ENCODE data around the gene AK2.
A peak's percentile ranks its signal among the peaks of the same experiment; 100 is the strongest.

The AK2 gene

GRCh38 chr1:32971576-32971975, 65.1 kb downstream of the AK2 start:
- no peaks in the 10 kb centered on the region for H3K36me3 ChIP-seq (ENCODE audit: control insufficient read depth in 2 of 2, insufficient read depth in 1 of 2, low read length in 2 of 2)
- H3K27ac ChIP-seq (ENCODE audit: extremely low read depth, low read depth, low read length), result no peak overlapping the region
- no peaks in the 10 kb centered on the region for H3K9me3 ChIP-seq (ENCODE audit: control insufficient read depth, insufficient read depth, low read depth, low read length)
- POLR2A ChIA-PET, result no interaction called here
- CTCF ChIA-PET, result no interaction called here
- H3K4me3 ChIP-seq (ENCODE audit: low read depth, low read length), result no peak overlapping the region
- no peaks in the 10 kb centered on the region for H3K4me1 ChIP-seq (ENCODE audit: control insufficient read depth, insufficient read depth, low read length)
- 0 out of 2 replicates have a peak, but pooled peaks have one; percentile 5 for TF ChIP-seq ZBTB17 (tag by site-specific recombination; IDR thresholded peaks at IDR 0.05)
- no peak for TF ChIP-seq REPIN1 (tag by site-specific recombination; IDR thresholded peaks at IDR 0.05; ENCODE audit: low read depth)
- no peak for TF ChIP-seq ZNF580 (tag by site-specific recombination; IDR thresholded peaks at IDR 0.05)

GRCh38 chr1:32971156-32971555, 65.5 kb downstream of the AK2 start:
- H3K9me3 ChIP-seq (ENCODE audit: control insufficient read depth, insufficient read depth, low read depth, low read length), result no peaks in the 10 kb centered on the region
- no peaks in the 10 kb centered on the region for H3K36me3 ChIP-seq (ENCODE audit: control insufficient read depth in 2 of 2, insufficient read depth in 1 of 2, low read length in 2 of 2)
- no peak overlapping the region for H3K4me3 ChIP-seq (ENCODE audit: low read depth, low read length)
- no peak overlapping the region for H3K27ac ChIP-seq (ENCODE audit: extremely low read depth, low read depth, low read length)
- no peaks in the 10 kb centered on the region for H3K4me1 ChIP-seq (ENCODE audit: control insufficient read depth, insufficient read depth, low read length)
- ChIA-PET POLR2A (no interaction called here), CTCF (no interaction called here)
- TF ChIP-seq HIC1 (tag by site-specific recombination; IDR thresholded peaks at IDR 0.05) (no peak), ZBTB17 (tag by site-specific recombination; IDR thresholded peaks at IDR 0.05) (peak; percentile 52; the same call in 1 of the 2 replicates)

- Histone ChIP-seq H3K4me1 (ENCODE audit: control insufficient read depth, insufficient read depth, low read length) (no peaks in the 10 kb centered on the region), H3K36me3 (ENCODE audit: control insufficient read depth in 2 of 2, insufficient read depth in 1 of 2, low read length in 2 of 2) (no peaks in the 10 kb centered on the region), H3K27ac (ENCODE audit: extremely low read depth, low read depth, low read length) (no peak overlapping the region), H3K4me3 (ENCODE audit: low read depth, low read length) (no peak overlapping the region), H3K9me3 (ENCODE audit: control insufficient read depth, insufficient read depth, low read depth, low read length) (no peaks in the 10 kb centered on the region)
- TF ChIP-seq SP2 (tag by site-specific recombination; IDR thresholded peaks at IDR 0.05), result peak; percentile 38; the same call in 1 of the 2 replicates
- TF ChIP-seq KLF7 (tag by site-specific recombination; IDR thresholded peaks at IDR 0.05; ENCODE audit: borderline replicate concordance), result no peak
- 0 out of 2 replicates have a peak, but pooled peaks have one; percentile 24 for TF ChIP-seq ZNF366 (tag by site-specific recombination; conservative IDR thresholded peaks at IDR 0.05)
- POLR2A ChIA-PET, result interaction anchor here (0.7 to 1.0 kb wide), 2 partner anchors 23 to 37 kb away, joined by 3 to 4 read pairs; no protein-coding TSS in a partner anchor
- CTCF ChIA-PET, result interaction anchor here (0.6 to 1.1 kb wide), 3 partner anchors 11 to 1570 kb away, joined by 3 to 4 read pairs (median 3); no protein-coding TSS in a partner anchor
Measured at GRCh38 chr1:32969566-32969965, 67.1 kb downstream of the AK2 start.

- H3K4me3 ChIP-seq (ENCODE audit: low read depth, low read length), result no peak overlapping the region
- no peak overlapping the region for H3K27ac ChIP-seq (ENCODE audit: extremely low read depth, low read depth, low read length)
- ChIA-PET POLR2A (interaction anchor here (0.7 kb wide), 1 partner anchor 34 kb away, joined by 7 read pairs; no protein-coding TSS in a partner anchor), CTCF (interaction anchor here (0.6 kb wide), 1 partner anchor 49 kb away, joined by 3 read pairs; no protein-coding TSS in a partner anchor)
- no peaks in the 10 kb centered on the region for H3K9me3 ChIP-seq (ENCODE audit: control insufficient read depth, insufficient read depth, low read depth, low read length)
- H3K36me3 ChIP-seq (ENCODE audit: control insufficient read depth in 2 of 2, insufficient read depth in 1 of 2, low read length in 2 of 2), result no peaks in the 10 kb centered on the region
- TF ChIP-seq BCL6B (tag by site-specific recombination; IDR thresholded peaks at IDR 0.05) (no peak), ZNF837 (tag by site-specific recombination; IDR thresholded peaks at IDR 0.05) (no peak), ZNF155 (tag by site-specific recombination; IDR thresholded peaks at IDR 0.05) (no peak), ZFP3 (tag by site-specific recombination; IDR thresholded peaks at IDR 0.05; ENCODE audit: low read depth) (no peak), YY1 (tag by site-specific recombination; IDR thresholded peaks at IDR 0.05) (no peak), ZNF404 (tag by site-specific recombination; IDR thresholded peaks at IDR 0.05) (no peak), ZNF292 (tag by site-specific recombination; IDR thresholded peaks at IDR 0.05; ENCODE audit: borderline replicate concordance, low read depth) (no peak), ZNF670 (tag by site-specific recombination; IDR thresholded peaks at IDR 0.05; ENCODE audit: low read depth) (no peak), ZNF785 (tag by site-specific recombination; IDR thresholded peaks at IDR 0.05) (no peak), EGR2 (tag by site-specific recombination; IDR thresholded peaks at IDR 0.05; ENCODE audit: low read depth) (no peak)
- H3K4me1 ChIP-seq (ENCODE audit: control insufficient read depth, insufficient read depth, low read length), result no peaks in the 10 kb centered on the region
Measured at GRCh38 chr1:32967888-32968568, 68.7 kb downstream of the AK2 start.

All from HEK293 (cell line).